WI38 (cell line): ENCODE data around the gene LACRT.

Experiments
- H3K4me3 ChIP-seq: 2 replicates; pipeline ENCODE4 v1.5.1; 2011; ENCODE audit warnings: low read depth, mild to moderate bottlenecking, control low read depth, low read length
- CTCF ChIP-seq: IDR thresholded peaks from 2 replicates; pipeline ENCODE4 v1.5.1; 2012; ENCODE audit warnings: low read depth, mild to moderate bottlenecking, control low read depth, low read length

LACRT gene

GRCh38 chr12:54584128-54584527 is 50.6 kb downstream of the LACRT start:
- TF ChIP-seq CTCF = no peak
- H3K4me3 ChIP-seq = no peak overlapping the region

- H3K4me3 ChIP-seq = no peak overlapping the region
- TF ChIP-seq CTCF = no peak
Observed at GRCh38 chr12:54583726-54584125, 51.0 kb downstream of the LACRT start.

- no peak for TF ChIP-seq CTCF
- H3K4me3 ChIP-seq = no peak overlapping the region
Observed at GRCh38 chr12:54581412-54581811, 53.3 kb downstream of the LACRT start.
